SU-DHL-6 (cell line): Measurements from ENCODE around the gene TM4SF20.

ENCODE experiments used
- EZH2phosphoT487 ChIP-seq: fragments of 200-600 bp; sonication (generic), shearing (Covaris generic); conservative IDR thresholded peaks from 2 replicates; pipeline ENCODE4 v1.6.1; 2018; ENCODE audit warnings: mild to moderate bottlenecking, antibody characterized with exemption, low read length, moderate library complexity, mixed read lengths
- TF ChIP-seq, protein P1 (sequence below): fragments of 200-600 bp; sonication (generic); IDR thresholded peaks from one replicate; pipeline ENCODE4 v1.5.1; 2017; ENCODE audit warnings: antibody characterized with exemption, mild to moderate bottlenecking, low read length, moderate library complexity; ENCODE audit not compliant: insufficient read depth, poor library complexity, severe bottlenecking

DNA sequence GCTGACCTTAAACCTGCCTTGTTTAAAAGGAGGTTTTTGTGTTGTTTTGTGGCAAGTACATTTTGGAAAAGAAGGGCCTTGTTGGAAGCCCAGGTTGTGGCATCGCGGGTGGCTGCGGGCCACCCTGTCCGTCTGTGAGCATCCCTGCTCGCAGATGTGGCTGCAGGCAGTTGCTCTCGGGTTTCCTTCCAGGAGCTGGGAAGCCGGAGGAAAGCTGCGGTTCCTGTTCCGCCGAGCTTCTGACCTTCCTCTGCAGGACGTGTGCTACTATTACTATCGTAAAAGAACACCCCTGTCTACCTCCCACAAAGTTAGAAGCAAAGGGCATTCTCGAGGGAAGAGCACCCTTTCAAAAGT lies 53.3 kb downstream of the TM4SF20 start:
- TF ChIP-seq, protein P1, sequence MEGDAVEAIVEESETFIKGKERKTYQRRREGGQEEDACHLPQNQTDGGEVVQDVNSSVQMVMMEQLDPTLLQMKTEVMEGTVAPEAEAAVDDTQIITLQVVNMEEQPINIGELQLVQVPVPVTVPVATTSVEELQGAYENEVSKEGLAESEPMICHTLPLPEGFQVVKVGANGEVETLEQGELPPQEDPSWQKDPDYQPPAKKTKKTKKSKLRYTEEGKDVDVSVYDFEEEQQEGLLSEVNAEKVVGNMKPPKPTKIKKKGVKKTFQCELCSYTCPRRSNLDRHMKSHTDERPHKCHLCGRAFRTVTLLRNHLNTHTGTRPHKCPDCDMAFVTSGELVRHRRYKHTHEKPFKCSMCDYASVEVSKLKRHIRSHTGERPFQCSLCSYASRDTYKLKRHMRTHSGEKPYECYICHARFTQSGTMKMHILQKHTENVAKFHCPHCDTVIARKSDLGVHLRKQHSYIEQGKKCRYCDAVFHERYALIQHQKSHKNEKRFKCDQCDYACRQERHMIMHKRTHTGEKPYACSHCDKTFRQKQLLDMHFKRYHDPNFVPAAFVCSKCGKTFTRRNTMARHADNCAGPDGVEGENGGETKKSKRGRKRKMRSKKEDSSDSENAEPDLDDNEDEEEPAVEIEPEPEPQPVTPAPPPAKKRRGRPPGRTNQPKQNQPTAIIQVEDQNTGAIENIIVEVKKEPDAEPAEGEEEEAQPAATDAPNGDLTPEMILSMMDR, result peak; percentile 6
- TF ChIP-seq EZH2phosphoT487, result no peak
